Sigmoid colon (tissue), 4 donors: ENCODE results near the gene STK24.

Source experiments
- EP300 ChIP-seq, 4 donors: sonication (generic); formaldehyde crosslinking; IDR thresholded peaks; one replicate each; pipeline ENCODE4 v1.6.1; 2017; ENCODE audit warnings: antibody characterized with exemption in 4 of 4
- POLR2A ChIP-seq, 2 donors: fragments of 450-650 bp; IDR thresholded peaks; one replicate each; pipeline ENCODE4 v1.6.1; 2016; ENCODE audit warnings: antibody characterized with exemption in 2 of 2, mild to moderate bottlenecking in 2 of 2, moderate library complexity in 2 of 2
- TF ChIP-seq, protein P1 (sequence below), 4 experiments: fragments of 450-650 bp in 3 of 4; fragments of 200-600 bp in 1 of 4; IDR thresholded peaks; one replicate each; pipeline ENCODE4 v1.5.1; 2016 to 2019; ENCODE audit warnings: antibody characterized with exemption in 4 of 4, mild to moderate bottlenecking in 3 of 4, moderate library complexity in 2 of 4

DNA sequence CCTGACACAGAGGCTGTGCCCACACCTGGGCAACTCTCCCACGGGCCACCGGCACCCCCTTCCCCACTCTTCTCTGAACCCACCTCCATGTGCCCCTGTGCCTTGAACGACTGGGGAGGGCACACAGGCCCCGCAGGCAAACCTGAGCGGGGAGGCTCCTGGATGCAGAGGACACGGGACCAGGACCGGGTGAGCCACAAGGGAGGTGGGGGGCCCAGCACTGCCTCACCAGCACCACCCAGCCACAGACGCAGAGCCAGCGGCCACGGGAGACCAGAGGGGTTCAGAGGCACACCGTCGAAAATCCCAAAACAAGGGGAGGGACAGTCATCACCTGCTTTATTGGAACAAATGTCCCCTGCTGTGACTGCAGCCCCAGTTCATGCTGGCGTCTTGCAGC lies 49.4 kb downstream of the STK24 start:
- TF ChIP-seq, protein P1, sequence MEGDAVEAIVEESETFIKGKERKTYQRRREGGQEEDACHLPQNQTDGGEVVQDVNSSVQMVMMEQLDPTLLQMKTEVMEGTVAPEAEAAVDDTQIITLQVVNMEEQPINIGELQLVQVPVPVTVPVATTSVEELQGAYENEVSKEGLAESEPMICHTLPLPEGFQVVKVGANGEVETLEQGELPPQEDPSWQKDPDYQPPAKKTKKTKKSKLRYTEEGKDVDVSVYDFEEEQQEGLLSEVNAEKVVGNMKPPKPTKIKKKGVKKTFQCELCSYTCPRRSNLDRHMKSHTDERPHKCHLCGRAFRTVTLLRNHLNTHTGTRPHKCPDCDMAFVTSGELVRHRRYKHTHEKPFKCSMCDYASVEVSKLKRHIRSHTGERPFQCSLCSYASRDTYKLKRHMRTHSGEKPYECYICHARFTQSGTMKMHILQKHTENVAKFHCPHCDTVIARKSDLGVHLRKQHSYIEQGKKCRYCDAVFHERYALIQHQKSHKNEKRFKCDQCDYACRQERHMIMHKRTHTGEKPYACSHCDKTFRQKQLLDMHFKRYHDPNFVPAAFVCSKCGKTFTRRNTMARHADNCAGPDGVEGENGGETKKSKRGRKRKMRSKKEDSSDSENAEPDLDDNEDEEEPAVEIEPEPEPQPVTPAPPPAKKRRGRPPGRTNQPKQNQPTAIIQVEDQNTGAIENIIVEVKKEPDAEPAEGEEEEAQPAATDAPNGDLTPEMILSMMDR (IDR thresholded peaks at IDR 0.05) = no peak
- no peak for TF ChIP-seq POLR2A (IDR thresholded peaks at IDR 0.05)
- no peak for TF ChIP-seq EP300 (IDR thresholded peaks at IDR 0.05)
